ENCODE measurements around the gene GNAL. TPM values are rescaled to one million over a fixed set of nuclear protein-coding genes. Genes with fewer than 3 reads are reported as not detected.
"Not testable (repeated sequence)": the region's sequence is repeated elsewhere in the genome, so short reads cannot be mapped to it uniquely, and the experiment has no call there.

GNAL gene
- total RNA-seq: 8.8 TPM

GRCh38 chr18:11688972-11689668 is at the start of gene GNAL:
Gene GNAL (plus strand): TSS chr18:11689264. CDS start chr18:11689564, 300 bp downstream.
- peak; percentile 93 for ATAC-seq

GRCh38 chr18:11647310-11647709 is 41.8 kb upstream of the GNAL start:
- ATAC-seq: not testable (repeated sequence)

GRCh38 chr18:11647804-11648203 is 41.3 kb upstream of the GNAL start:
- ATAC-seq: not testable (repeated sequence)

- ATAC-seq: no peak
Observed at GRCh38 chr18:11649839-11650238, 39.2 kb upstream of the GNAL start.

GRCh38 chr18:11651899-11652298 is 37.2 kb upstream of the GNAL start:
- ATAC-seq: no peak

- ATAC-seq: no peak
Observed at GRCh38 chr18:11653521-11653920, 35.5 kb upstream of the GNAL start.

- ATAC-seq: peak; percentile 85
Observed at GRCh38 chr18:11654736-11655605, 34.1 kb upstream of the GNAL start.

- no peak for ATAC-seq
Observed at GRCh38 chr18:11655606-11655932, 33.5 kb upstream of the GNAL start.

GRCh38 chr18:11657152-11657551 is 31.9 kb upstream of the GNAL start:
- no peak for ATAC-seq

- ATAC-seq: no peak
Observed at GRCh38 chr18:11657554-11657953, 31.5 kb upstream of the GNAL start.

- ATAC-seq: no peak
Observed at GRCh38 chr18:11658019-11658418, 31.0 kb upstream of the GNAL start.

- peak; percentile 78 for ATAC-seq
Observed at GRCh38 chr18:11658989-11659388, 30.1 kb upstream of the GNAL start.

GRCh38 chr18:11660691-11661090 is 28.4 kb upstream of the GNAL start:
- no peak for ATAC-seq

- ATAC-seq: no peak
Observed at GRCh38 chr18:11661430-11661829, 27.6 kb upstream of the GNAL start.

- ATAC-seq: no peak
Observed at GRCh38 chr18:11663439-11664029, 25.5 kb upstream of the GNAL start.

- ATAC-seq: no peak
Observed at GRCh38 chr18:11664286-11664685, 24.8 kb upstream of the GNAL start.

GRCh38 chr18:11665146-11665545 is 23.9 kb upstream of the GNAL start:
- no peak for ATAC-seq

GRCh38 chr18:11665587-11665986 is 23.5 kb upstream of the GNAL start:
- ATAC-seq: no peak

GRCh38 chr18:11666176-11666575 is 22.9 kb upstream of the GNAL start:
- ATAC-seq: no peak

GRCh38 chr18:11666831-11667230 is 22.2 kb upstream of the GNAL start:
- ATAC-seq: no peak

GRCh38 chr18:11667578-11667977 is 21.5 kb upstream of the GNAL start:
- no peak for ATAC-seq

- ATAC-seq: peak; percentile 38
Observed at GRCh38 chr18:11668441-11669169, 20.5 kb upstream of the GNAL start.

Data from esophagus mucosa (tissue), 1 donor.